IMR-90 (cell line): ENCODE data around the gene RPN2. TPM values are rescaled to one million over a fixed set of nuclear protein-coding genes. Genes with fewer than 3 reads are reported as not detected.

Experiments used
- ATAC-seq: fragments of 200-7000 bp; cut with Tn5 transposase; 2 replicates; pipeline ENCODE4 v1.9.1; 2020; ENCODE audit warnings: low read depth, mild to moderate bottlenecking, moderate library complexity
- BruUV-seq: library from RNA; stranded (reverse); fragments of 400-500 nt; replicated peaks from 2 replicates; lab custom pipeline; 2021; lab: Mats Ljungman, UMichigan
- CTCF ChIA-PET: fragments of 300-600 bp; formaldehyde crosslinking; extraction: SDS; loops from one replicate; lab custom pipeline; 2021; ENCODE audit warnings: antibody characterized with exemption; lab: Yijun Ruan, JAX
- POLR2A ChIA-PET: fragments of 300-600 bp; sonication (Branson Sonifier 250); formaldehyde crosslinking; loops from one replicate; lab custom pipeline; 2022; ENCODE audit warnings: antibody characterized with exemption; ENCODE audit not compliant: unreplicated experiment; lab: Charles Lee
- DNase-seq: peaks from one replicate; pipeline ENCODE4 v3.0.0; 2013
- H2AFZ ChIP-seq: replicated peaks from 2 replicates; pipeline ENCODE3; 2013; ENCODE audit warnings: low read length, mild to moderate bottlenecking; ENCODE audit not compliant: poor library complexity
- H2AK5ac ChIP-seq: 2 replicates; pipeline ENCODE4 v1.6.1; 2013; ENCODE audit warnings: low read depth, low read length, inconsistent platforms
- H2AK9ac ChIP-seq: replicated peaks from 2 replicates; pipeline ENCODE3; 2013; ENCODE audit warnings: mild to moderate bottlenecking, low read depth, low read length, moderate library complexity; ENCODE audit not compliant: poor library complexity
- H2BK120ac ChIP-seq: 2 replicates; pipeline ENCODE4 v1.6.1; 2013; ENCODE audit warnings: low read depth, low read length, inconsistent platforms
- H2BK15ac ChIP-seq: 3 replicates; pipeline ENCODE4 v1.6.1; 2013; ENCODE audit warnings: low read depth, low read length, inconsistent platforms
- H2BK20ac ChIP-seq: 2 replicates; pipeline ENCODE4 v1.6.1; 2013; ENCODE audit warnings: low read depth, mild to moderate bottlenecking, inconsistent platforms, low read length, moderate library complexity
- H2BK5ac ChIP-seq: 2 replicates; pipeline ENCODE4 v1.6.1; 2013; ENCODE audit warnings: mild to moderate bottlenecking, low read depth, low read length, inconsistent platforms; ENCODE audit not compliant: poor library complexity, severe bottlenecking
- H3K14ac ChIP-seq: replicated peaks from 2 replicates; pipeline ENCODE4 v1.6.1; 2013; ENCODE audit warnings: low read depth, low read length, inconsistent platforms
- H3K18ac ChIP-seq: 2 replicates; pipeline ENCODE4 v1.6.1; 2013; ENCODE audit warnings: low read depth, low read length, control low read depth
- H3K23ac ChIP-seq: 2 replicates; pipeline ENCODE4 v1.6.1; 2013; ENCODE audit warnings: low read depth, low read length, inconsistent platforms
- H3K27ac ChIP-seq: 2 replicates; pipeline ENCODE4 v1.5.1; 2013; ENCODE audit warnings: mild to moderate bottlenecking, control low read depth, low read length; ENCODE audit not compliant: insufficient read depth
- H3K27me3 ChIP-seq: 2 replicates; pipeline ENCODE4 v1.6.1; 2013; ENCODE audit warnings: low read length; ENCODE audit not compliant: control insufficient read depth, insufficient read depth
- H3K36me3 ChIP-seq: 2 replicates; pipeline ENCODE4 v1.6.1; 2013; ENCODE audit warnings: low read length, mixed read lengths; ENCODE audit not compliant: control insufficient read depth, insufficient read depth
- H3K4ac ChIP-seq: 2 replicates; pipeline ENCODE4 v1.6.1; 2013; ENCODE audit warnings: low read depth, low read length, inconsistent platforms
- H3K4me1 ChIP-seq: 2 replicates; pipeline ENCODE4 v1.6.1; 2013; ENCODE audit warnings: low read length, mixed read lengths; ENCODE audit not compliant: control insufficient read depth, insufficient read depth
- H3K4me2 ChIP-seq: 2 replicates; pipeline ENCODE4 v1.6.1; 2013; ENCODE audit warnings: low read depth, mild to moderate bottlenecking, control low read depth, low read length, moderate library complexity
- H3K4me3 ChIP-seq: 2 replicates; pipeline ENCODE4 v1.5.1; 2013; ENCODE audit warnings: low read depth, mild to moderate bottlenecking, control low read depth, low read length, moderate library complexity; ENCODE audit not compliant: insufficient read depth
- H3K56ac ChIP-seq: 2 replicates; pipeline ENCODE4 v1.6.1; 2013; ENCODE audit warnings: low read length, inconsistent platforms; ENCODE audit not compliant: insufficient read depth; ENCODE audit errors: extremely low read depth
- H3K79me1 ChIP-seq, 2 experiments: 2 replicates each; pipeline ENCODE4 v1.6.1; 2013; ENCODE audit warnings: low read length in 2 of 2, inconsistent platforms in 1 of 2, low read depth in 1 of 2
- H3K9ac ChIP-seq: 2 replicates; pipeline ENCODE4 v1.6.1; 2013; ENCODE audit warnings: low read depth, low read length, control low read depth
- H3K9me1 ChIP-seq: 2 replicates; pipeline ENCODE4 v1.6.1; 2013; ENCODE audit warnings: low read length, inconsistent platforms; ENCODE audit not compliant: insufficient read depth
- H3K9me3 ChIP-seq: 2 replicates; pipeline ENCODE4 v1.6.1; 2013; ENCODE audit warnings: low read length; ENCODE audit not compliant: control insufficient read depth, insufficient read depth
- H4K20me1 ChIP-seq: 2 replicates; pipeline ENCODE4 v1.6.1; 2013; ENCODE audit warnings: low read length, inconsistent platforms; ENCODE audit not compliant: insufficient read depth
- H4K5ac ChIP-seq: 2 replicates; pipeline ENCODE4 v1.6.1; 2013; ENCODE audit warnings: mild to moderate bottlenecking, low read depth, low read length, control low read depth
- H4K8ac ChIP-seq, 2 experiments: 2 replicates each; pipeline ENCODE4 v1.6.1; 2013; ENCODE audit warnings: low read depth in 2 of 2, low read length in 2 of 2, control low read depth in 1 of 2, inconsistent platforms in 1 of 2
- H4K91ac ChIP-seq: 2 replicates; pipeline ENCODE4 v1.6.1; 2013; ENCODE audit warnings: low read depth, low read length, inconsistent platforms; ENCODE audit not compliant: insufficient read depth
- BHLHE40 ChIP-seq: fragments of 150-350 bp; IDR thresholded peaks from 2 replicates; pipeline ENCODE4 v1.6.1; 2016; ENCODE audit warnings: mild to moderate bottlenecking, low read depth, low read length
- CEBPB ChIP-seq: IDR thresholded peaks from 2 replicates; pipeline ENCODE4 v1.6.1; 2012; ENCODE audit warnings: low read depth, low read length, improper control_type of control experiment
- CHD1 ChIP-seq: IDR thresholded peaks from 2 replicates; pipeline ENCODE4 v1.6.1; 2012; ENCODE audit warnings: low read depth, low read length, improper control_type of control experiment
- CTCF ChIP-seq: conservative IDR thresholded peaks from 2 replicates; pipeline ENCODE4 v1.5.1; 2012; ENCODE audit warnings: mild to moderate bottlenecking, low read depth, low read length, improper control_type of control experiment
- ELK1 ChIP-seq: fragments of 150-350 bp; IDR thresholded peaks from 2 replicates; pipeline ENCODE4 v1.6.1; 2016; ENCODE audit warnings: low read depth, mild to moderate bottlenecking, low read length, moderate library complexity, borderline replicate concordance
- FOS ChIP-seq: fragments of 150-350 bp; IDR thresholded peaks from 2 replicates; pipeline ENCODE4 v1.6.1; 2016; ENCODE audit warnings: low read depth, low read length
- MAFK ChIP-seq: IDR thresholded peaks from 2 replicates; pipeline ENCODE4 v1.6.1; 2012; ENCODE audit warnings: low read depth, low read length, improper control_type of control experiment
- MAZ ChIP-seq: IDR thresholded peaks from 2 replicates; pipeline ENCODE4 v1.6.1; 2012; ENCODE audit warnings: low read depth, mild to moderate bottlenecking, low read length, improper control_type of control experiment, moderate library complexity, borderline replicate concordance
- MXI1 ChIP-seq: IDR thresholded peaks from 2 replicates; pipeline ENCODE4 v1.6.1; 2012; ENCODE audit warnings: low read depth, mild to moderate bottlenecking, low read length, moderate library complexity, borderline replicate concordance
- NFE2L2 ChIP-seq: fragments of 150-350 bp; IDR thresholded peaks from 2 replicates; pipeline ENCODE4 v1.6.1; 2016; ENCODE audit warnings: low read depth, mild to moderate bottlenecking, low read length
- POLR2A ChIP-seq: IDR thresholded peaks from 2 replicates; pipeline ENCODE4 v1.6.1; 2012; ENCODE audit warnings: mild to moderate bottlenecking, low read depth, low read length
- RAD21 ChIP-seq: IDR thresholded peaks from 2 replicates; pipeline ENCODE4 v1.6.1; 2012; ENCODE audit warnings: low read length, improper control_type of control experiment
- RCOR1 ChIP-seq: IDR thresholded peaks from 2 replicates; pipeline ENCODE4 v1.6.1; 2012; ENCODE audit warnings: mild to moderate bottlenecking, low read length, improper control_type of control experiment; ENCODE audit not compliant: insufficient replicate concordance
- RFX5 ChIP-seq: IDR thresholded peaks from 2 replicates; pipeline ENCODE4 v1.8.0; 2012; ENCODE audit warnings: low read depth, mild to moderate bottlenecking, low read length, moderate library complexity
- SMC3 ChIP-seq: fragments of 150-350 bp; IDR thresholded peaks from 2 replicates; pipeline ENCODE4 v1.6.1; 2016; ENCODE audit warnings: low read depth, mild to moderate bottlenecking, antibody characterized with exemption, low read length, moderate library complexity
- USF2 ChIP-seq: fragments of 150-350 bp; IDR thresholded peaks from 2 replicates; pipeline ENCODE4 v1.6.1; 2017; ENCODE audit warnings: mild to moderate bottlenecking, antibody characterized with exemption, low read length, low read depth
- WGBS, 2 experiments: methylation state at CpG; one replicate each; pipeline versions ENCODE4 v1.1.5 to v1.1.7; 2013; ENCODE audit warnings: missing lambda C conversion rate in 2 of 2; ENCODE audit not compliant: insufficient read length in 1 of 2; ENCODE audit errors: extremely low coverage in 2 of 2; 5-methylcytosine and 5-hydroxymethylcytosine counted together
- dilution Hi-C: fragments of 300-500 bp; cut with HindIII; formaldehyde crosslinking; loops from one replicate; pipeline ENCODE4 v1.14.3; 2018; ENCODE audit warnings: low sequenced_read_pairs; ENCODE audit not compliant: unreplicated experiment
- in situ Hi-C: fragments of 300-500 bp; cut with MboI; formaldehyde crosslinking; loops from 3 replicates; pipeline ENCODE4 v1.14.3; 2019; ENCODE audit warnings: low sequenced_read_pairs, inconsistent platforms, mixed read lengths
- intact Hi-C: fragments of 100-400 bp; cut with micrococcal nuclease; formaldehyde crosslinking; loops from 2 replicates; pipeline ENCODE4 v1.10.0; 2022
- polyA plus RNA-seq, 3 experiments: library from polyadenylated mRNA; depleted of rRNA; stranded (reverse); fragments of >200 nt; gene quantifications; 2 replicates each; pipeline ENCODE4 v1.2.3, GENCODE V29; 2012; ENCODE audit warnings: low replicate concordance in 1 of 3
- total RNA-seq: library from RNA; depleted of rRNA; stranded (reverse); fragments of >200 nt; gene quantifications from 2 replicates; pipeline ENCODE4 v1.2.3, GENCODE V29; 2012

Gene RPN2
- total and polyA plus RNA-seq, 2 of the 4 experiments (the other 2 are of a cell fraction) = 305 to 481 TPM

GRCh38 chr20:37259031-37259430 is 79.9 kb downstream of the RPN2 start:
- peaks cover 57% of the 10 kb centered on the region for H3K27me3 ChIP-seq
- no peak overlapping the region for H2BK15ac ChIP-seq
- H4K8ac ChIP-seq = no peak overlapping the region
- DNase-seq (no peak), ATAC-seq (no peak)
- no peak overlapping the region for H3K56ac ChIP-seq
- H3K23ac ChIP-seq = no peak overlapping the region
- no peak overlapping the region for H2AK9ac ChIP-seq
- H2BK120ac ChIP-seq = no peak overlapping the region
- H2AK5ac ChIP-seq = no peak overlapping the region
- TF ChIP-seq ELK1 = no peak
- TF ChIP-seq FOS = no peak
- TF ChIP-seq BHLHE40 = no peak
- TF ChIP-seq CHD1 = no peak
- TF ChIP-seq POLR2A = no peak
- TF ChIP-seq SMC3 = no peak
- no peak for TF ChIP-seq MXI1
- TF ChIP-seq MAZ = no peak
- no peak for TF ChIP-seq CEBPB
- no peak for TF ChIP-seq CTCF
- no peak for TF ChIP-seq MAFK
- TF ChIP-seq RCOR1 = no peak
- no peak for TF ChIP-seq NFE2L2
- TF ChIP-seq USF2 = no peak
- no peak for TF ChIP-seq RFX5
- TF ChIP-seq RAD21 = no peak
- no peak overlapping the region for H3K18ac ChIP-seq
- no peak overlapping the region for H3K9ac ChIP-seq
- no peak overlapping the region for H2BK5ac ChIP-seq
- no peak overlapping the region for H3K4me3 ChIP-seq
- ChIA-PET POLR2A (no interaction called here), CTCF (no interaction called here)
- H3K27ac ChIP-seq = no peak overlapping the region
- BruUV-seq = no TSS peak
- H3K9me1 ChIP-seq = no peaks in the 10 kb centered on the region
- intact Hi-C loops = no loop called here
- H2AFZ ChIP-seq = no peak overlapping the region
- H4K5ac ChIP-seq = no peak overlapping the region
- in situ Hi-C loops = loop anchor here (25.0 kb wide), 1 partner anchor 1128 kb away; no protein-coding TSS in a partner anchor
- no peak overlapping the region for H3K4me2 ChIP-seq
- H3K79me1 ChIP-seq = no peaks in the 10 kb centered on the region
- H3K4me1 ChIP-seq = no peaks in the 10 kb centered on the region
- no peak overlapping the region for H4K91ac ChIP-seq
- H3K14ac ChIP-seq = no peak overlapping the region
- 72% methylated on average over 8 of the region's 11 CpGs; no CpG with 5 or more reads in 1 of the 2 experiments for WGBS, 2 experiments
- dilution Hi-C loops = no loop called here
- H3K36me3 ChIP-seq = no peaks in the 10 kb centered on the region
- H2BK20ac ChIP-seq = no peak overlapping the region
- H3K9me3 ChIP-seq = peaks cover 6% of the 10 kb centered on the region
- H3K4ac ChIP-seq = no peak overlapping the region
- H4K20me1 ChIP-seq = no peaks in the 10 kb centered on the region
